Adrenal gland (tissue), 5 donors: ENCODE data around the gene OTOP3.
"Not testable (repeated sequence)": the region's sequence is repeated elsewhere in the genome, so short reads cannot be mapped to it uniquely, and the experiment has no call there.

Experiments used
- CTCF ChIP-seq, 6 experiments: fragments of 450-650 bp in 4 of 6; fragments of 200-600 bp in 2 of 6; sonication (generic) in 1 of 6; IDR thresholded peaks; 1 replicate in 5 of 6; 2 replicates in 1 of 6; pipeline versions ENCODE4 v1.5.1 to v1.8.0; 2016 to 2021; ENCODE audit warnings: antibody characterized with exemption in 6 of 6, mild to moderate bottlenecking in 2 of 6, moderate library complexity in 1 of 6
- POLR2A ChIP-seq, 2 donors: fragments of 450-650 bp; IDR thresholded peaks; one replicate each; pipeline ENCODE4 v1.6.1; 2017; ENCODE audit warnings: antibody characterized with exemption in 2 of 2, mild to moderate bottlenecking in 2 of 2, moderate library complexity in 1 of 2
- donor health status: DM: no; HTN: no; CAD: no.

- not testable (repeated sequence) for TF ChIP-seq CTCF, POLR2A (IDR thresholded peaks at IDR 0.05)
These were observed 47.1 kb downstream of the OTOP3 start for GRCh38 chr17:74982663-74983313.
